Measurements from ENCODE around the gene RTN4IP1.

DNA sequence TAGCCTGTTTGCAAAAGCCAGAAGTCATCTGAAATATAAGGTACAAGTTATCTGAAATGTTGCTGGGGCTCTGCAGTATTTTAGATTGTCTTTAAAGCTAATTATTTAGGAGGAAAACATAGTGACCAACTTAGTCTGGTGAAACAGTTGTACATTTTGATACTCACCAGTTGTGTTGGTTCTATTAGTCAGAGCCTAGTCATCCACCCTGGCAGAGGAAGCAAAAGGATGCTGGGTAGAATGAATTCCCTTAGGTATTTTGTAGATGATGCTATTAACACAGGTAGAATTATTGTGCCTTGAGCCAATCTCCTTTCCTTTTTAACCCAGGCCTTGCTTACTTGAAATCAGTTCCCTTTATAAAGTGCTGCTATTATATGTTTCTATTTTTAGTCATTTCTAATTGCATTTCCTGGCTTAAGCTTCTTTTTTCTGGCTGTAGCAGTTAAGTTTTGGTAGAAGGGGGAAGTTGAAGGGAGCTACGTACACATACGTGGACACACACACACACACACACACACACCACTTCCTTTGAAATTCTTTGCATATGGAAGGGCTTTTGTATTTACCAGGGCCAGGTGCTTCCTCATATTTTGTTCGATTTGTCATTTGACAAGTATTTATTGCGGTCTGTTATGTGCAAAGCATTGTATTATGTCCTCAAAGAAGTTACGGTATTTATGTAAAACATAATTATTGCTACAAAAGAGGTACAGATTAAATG is 82.4 kb downstream of the RTN4IP1 start:
- TF ChIP-seq, protein P1, sequence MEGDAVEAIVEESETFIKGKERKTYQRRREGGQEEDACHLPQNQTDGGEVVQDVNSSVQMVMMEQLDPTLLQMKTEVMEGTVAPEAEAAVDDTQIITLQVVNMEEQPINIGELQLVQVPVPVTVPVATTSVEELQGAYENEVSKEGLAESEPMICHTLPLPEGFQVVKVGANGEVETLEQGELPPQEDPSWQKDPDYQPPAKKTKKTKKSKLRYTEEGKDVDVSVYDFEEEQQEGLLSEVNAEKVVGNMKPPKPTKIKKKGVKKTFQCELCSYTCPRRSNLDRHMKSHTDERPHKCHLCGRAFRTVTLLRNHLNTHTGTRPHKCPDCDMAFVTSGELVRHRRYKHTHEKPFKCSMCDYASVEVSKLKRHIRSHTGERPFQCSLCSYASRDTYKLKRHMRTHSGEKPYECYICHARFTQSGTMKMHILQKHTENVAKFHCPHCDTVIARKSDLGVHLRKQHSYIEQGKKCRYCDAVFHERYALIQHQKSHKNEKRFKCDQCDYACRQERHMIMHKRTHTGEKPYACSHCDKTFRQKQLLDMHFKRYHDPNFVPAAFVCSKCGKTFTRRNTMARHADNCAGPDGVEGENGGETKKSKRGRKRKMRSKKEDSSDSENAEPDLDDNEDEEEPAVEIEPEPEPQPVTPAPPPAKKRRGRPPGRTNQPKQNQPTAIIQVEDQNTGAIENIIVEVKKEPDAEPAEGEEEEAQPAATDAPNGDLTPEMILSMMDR (IDR thresholded peaks at IDR 0.05; ENCODE audit: insufficient read depth, low read length, poor library complexity, severe bottlenecking) = no peak
- TF ChIP-seq EZH2phosphoT487 (conservative IDR thresholded peaks at IDR 0.05; ENCODE audit: low read length) = no peak

All from SU-DHL-6 (cell line).